ENCODE measurements around the gene TSPAN9.

TSPAN9 gene

GRCh38 chr12:3054374-3054773, 22.8 kb upstream of the TSPAN9 start:
- no peak for TF ChIP-seq POLR2A (IDR thresholded peaks at IDR 0.05; ENCODE audit: extremely low read depth, insufficient read length)
- TF ChIP-seq MAX (IDR thresholded peaks at IDR 0.05; ENCODE audit: low read depth, low read length), result no peak
- TF ChIP-seq CTCF (IDR thresholded peaks at IDR 0.05; ENCODE audit: low read depth, low read length), result no peak
- no peak for TF ChIP-seq MYC (IDR thresholded peaks at IDR 0.05; ENCODE audit: low read depth, low read length)
- H3K4me3 ChIP-seq (ENCODE audit: low read depth, low read length), result no peak overlapping the region
- no peak for DNase-seq (ENCODE audit: low read depth)

GRCh38 chr12:3055026-3055703, 22.0 kb upstream of the TSPAN9 start:
- TF ChIP-seq POLR2A (IDR thresholded peaks at IDR 0.05; ENCODE audit: extremely low read depth, insufficient read length) (no peak), MAX (IDR thresholded peaks at IDR 0.05; ENCODE audit: low read depth, low read length) (no peak), MYC (IDR thresholded peaks at IDR 0.05; ENCODE audit: low read depth, low read length) (no peak), CTCF (IDR thresholded peaks at IDR 0.05; ENCODE audit: low read depth, low read length) (no peak)
- H3K4me3 ChIP-seq (ENCODE audit: low read depth, low read length), result no peak overlapping the region
- no peak for DNase-seq (ENCODE audit: low read depth)

- no peak for DNase-seq (ENCODE audit: low read depth)
- TF ChIP-seq MAX (IDR thresholded peaks at IDR 0.05; ENCODE audit: low read depth, low read length) (no peak), CTCF (IDR thresholded peaks at IDR 0.05; ENCODE audit: low read depth, low read length) (no peak), MYC (IDR thresholded peaks at IDR 0.05; ENCODE audit: low read depth, low read length) (no peak), POLR2A (IDR thresholded peaks at IDR 0.05; ENCODE audit: extremely low read depth, insufficient read length) (no peak)
- no peak overlapping the region for H3K4me3 ChIP-seq (ENCODE audit: low read depth, low read length)
Observed at GRCh38 chr12:3055704-3056467, 21.3 kb upstream of the TSPAN9 start.

- DNase-seq (ENCODE audit: low read depth), result no peak
- TF ChIP-seq CTCF (IDR thresholded peaks at IDR 0.05; ENCODE audit: low read depth, low read length) (no peak), MAX (IDR thresholded peaks at IDR 0.05; ENCODE audit: low read depth, low read length) (no peak), MYC (IDR thresholded peaks at IDR 0.05; ENCODE audit: low read depth, low read length) (no peak), POLR2A (IDR thresholded peaks at IDR 0.05; ENCODE audit: extremely low read depth, insufficient read length) (no peak)
- H3K4me3 ChIP-seq (ENCODE audit: low read depth, low read length), result no peak overlapping the region
Observed at GRCh38 chr12:3061059-3061458, 16.1 kb upstream of the TSPAN9 start.

- no peak for DNase-seq (ENCODE audit: low read depth)
- TF ChIP-seq MAX (IDR thresholded peaks at IDR 0.05; ENCODE audit: low read depth, low read length), result no peak
- no peak for TF ChIP-seq CTCF (IDR thresholded peaks at IDR 0.05; ENCODE audit: low read depth, low read length)
- no peak for TF ChIP-seq MYC (IDR thresholded peaks at IDR 0.05; ENCODE audit: low read depth, low read length)
- no peak for TF ChIP-seq POLR2A (IDR thresholded peaks at IDR 0.05; ENCODE audit: extremely low read depth, insufficient read length)
- H3K4me3 ChIP-seq (ENCODE audit: low read depth, low read length), result no peak overlapping the region
Observed at GRCh38 chr12:3061501-3062215, 15.5 kb upstream of the TSPAN9 start.

Measured in NB4 (cell line).